Measurements from ENCODE around the gene PSMD3.
"Not testable (repeated sequence)": the region's sequence is repeated elsewhere in the genome, so short reads cannot be mapped to it uniquely, and the experiment has no call there.

PSMD3 gene

DNA sequence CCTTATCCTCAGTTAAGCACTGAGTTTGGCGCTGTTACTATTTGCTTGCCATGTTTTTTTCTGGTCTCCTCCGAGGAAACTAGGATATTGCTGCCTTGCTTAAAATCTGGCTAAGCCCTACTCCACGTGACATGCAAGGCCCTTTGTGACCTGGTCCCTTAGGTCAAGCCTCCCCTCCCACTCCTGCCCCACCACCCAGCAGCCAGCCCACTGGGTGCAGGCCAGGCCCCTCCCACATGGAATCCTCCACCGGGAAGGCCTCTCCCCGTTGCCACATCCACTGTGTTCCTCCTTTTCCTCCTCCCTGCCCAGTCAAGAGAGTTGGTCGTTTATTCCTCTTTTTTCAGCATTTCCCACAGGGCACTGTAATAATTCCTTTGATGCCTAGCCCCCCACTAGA, 16.2 kb downstream of the PSMD3 start:
- DNase-seq (ENCODE audit: low read depth), result no peak

DNA sequence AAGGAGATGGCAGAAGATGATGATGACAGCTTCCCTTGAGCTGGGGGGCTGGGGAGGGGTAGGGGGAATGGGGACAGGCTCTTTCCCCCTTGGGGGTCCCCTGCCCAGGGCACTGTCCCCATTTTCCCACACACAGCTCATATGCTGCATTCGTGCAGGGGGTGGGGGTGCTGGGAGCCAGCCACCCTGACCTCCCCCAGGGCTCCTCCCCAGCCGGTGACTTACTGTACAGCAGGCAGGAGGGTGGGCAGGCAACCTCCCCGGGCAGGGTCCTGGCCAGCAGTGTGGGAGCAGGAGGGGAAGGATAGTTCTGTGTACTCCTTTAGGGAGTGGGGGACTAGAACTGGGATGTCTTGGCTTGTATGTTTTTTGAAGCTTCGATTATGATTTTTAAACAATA, 16.9 kb downstream of the PSMD3 start:
- no peak for DNase-seq (ENCODE audit: low read depth)

DNA sequence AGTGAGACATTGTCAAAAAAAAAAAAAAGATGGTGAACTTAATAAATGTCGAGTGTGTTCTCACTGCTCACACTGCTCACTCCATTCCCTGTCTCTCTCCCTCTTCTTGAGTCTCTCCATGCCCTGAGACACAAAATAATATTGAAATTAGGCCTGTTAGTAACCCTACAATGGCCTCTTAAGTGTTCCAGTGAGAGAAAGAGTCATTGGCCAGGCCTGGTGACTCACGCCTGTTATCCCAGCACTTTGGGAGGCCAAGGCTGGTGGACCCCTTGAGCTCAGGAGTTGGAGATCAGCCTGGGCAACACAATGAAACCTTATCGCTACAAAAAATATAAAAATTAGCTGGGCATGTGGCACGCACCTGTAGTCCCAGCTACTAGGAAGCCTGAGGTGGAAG, 18.5 kb downstream of the PSMD3 start:
- no peak for DNase-seq (ENCODE audit: low read depth)

DNA sequence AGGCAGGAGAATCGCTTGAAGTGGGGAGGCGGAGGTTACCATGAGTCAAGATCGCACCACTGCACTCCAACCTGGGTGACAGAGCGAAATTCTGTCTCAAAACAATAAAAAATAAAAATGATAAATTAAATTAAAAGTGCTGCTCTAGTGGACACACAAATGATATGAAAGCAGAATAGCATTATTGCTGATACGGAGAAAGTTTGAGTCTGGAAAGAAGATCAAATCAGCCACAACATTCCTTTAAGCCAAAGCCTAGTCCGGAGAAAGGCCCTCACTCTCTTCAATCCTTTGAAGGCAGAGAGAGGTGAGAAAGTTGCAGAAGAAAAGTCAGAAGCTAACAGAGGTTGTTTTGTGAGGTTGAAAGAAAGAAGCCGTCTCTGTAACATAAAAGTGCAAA, 19.6 kb downstream of the PSMD3 start:
- no peak for DNase-seq (ENCODE audit: low read depth)

DNA sequence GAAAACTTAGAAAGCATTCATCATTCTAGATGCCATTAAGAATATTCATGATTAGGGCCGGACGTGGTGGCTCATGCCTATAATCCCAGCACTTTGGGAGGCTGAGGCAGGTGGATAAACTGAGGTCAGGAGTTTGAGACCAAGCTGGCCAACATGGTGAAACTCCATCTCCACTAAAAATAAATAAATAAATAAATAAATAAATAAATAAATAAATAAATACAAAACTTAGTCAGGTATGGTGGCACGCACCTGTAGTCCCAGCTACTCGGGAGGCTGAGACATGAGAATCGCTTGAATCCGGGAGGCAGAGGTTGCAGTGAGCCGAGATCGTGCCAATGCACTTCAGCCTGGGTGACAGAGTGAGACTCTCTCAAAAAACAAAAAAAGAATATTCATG, 20.7 kb downstream of the PSMD3 start:
- not testable (repeated sequence) for DNase-seq (ENCODE audit: low read depth)

DNA sequence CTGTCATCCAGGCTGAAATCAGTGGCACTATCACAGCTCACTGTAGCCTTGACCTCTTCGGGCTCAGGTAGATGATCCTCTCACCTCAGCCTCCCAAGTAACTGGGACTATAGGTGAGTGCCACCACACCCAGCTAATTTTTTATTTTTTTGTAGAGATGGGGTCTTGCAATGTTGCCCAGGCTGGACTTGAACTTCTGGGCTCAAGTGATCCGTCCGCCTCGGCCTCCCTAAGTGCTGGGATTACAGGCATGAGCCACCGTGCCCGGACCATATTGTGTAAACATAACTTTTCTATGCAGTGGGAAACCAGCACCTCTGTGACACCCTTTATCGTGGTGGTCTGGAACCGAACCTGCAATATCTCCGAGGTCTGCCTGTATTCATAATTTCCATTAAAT, 23.5 kb downstream of the PSMD3 start:
- DNase-seq (ENCODE audit: low read depth), result no peak

DNA sequence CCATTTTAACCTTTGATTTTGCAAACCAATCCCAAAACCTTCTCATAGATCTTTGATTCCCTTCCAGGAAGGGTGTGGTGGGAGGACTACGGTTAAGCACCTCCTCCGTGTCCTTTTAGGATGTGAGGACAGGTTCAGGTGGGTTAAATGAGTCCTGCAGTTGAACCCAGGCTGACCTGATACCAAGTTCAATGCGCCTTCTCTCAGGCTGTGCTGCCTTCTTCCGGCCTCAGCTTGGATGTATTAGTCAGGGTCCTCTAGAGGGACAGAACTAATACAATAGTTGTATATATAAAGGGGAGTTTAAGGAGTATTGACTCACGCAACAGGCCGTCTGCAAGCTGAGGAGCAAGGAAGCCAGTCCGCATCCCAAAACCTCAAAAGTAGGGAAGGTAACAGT, 24.1 kb downstream of the PSMD3 start:
- DNase-seq (ENCODE audit: low read depth), result no peak

DNA sequence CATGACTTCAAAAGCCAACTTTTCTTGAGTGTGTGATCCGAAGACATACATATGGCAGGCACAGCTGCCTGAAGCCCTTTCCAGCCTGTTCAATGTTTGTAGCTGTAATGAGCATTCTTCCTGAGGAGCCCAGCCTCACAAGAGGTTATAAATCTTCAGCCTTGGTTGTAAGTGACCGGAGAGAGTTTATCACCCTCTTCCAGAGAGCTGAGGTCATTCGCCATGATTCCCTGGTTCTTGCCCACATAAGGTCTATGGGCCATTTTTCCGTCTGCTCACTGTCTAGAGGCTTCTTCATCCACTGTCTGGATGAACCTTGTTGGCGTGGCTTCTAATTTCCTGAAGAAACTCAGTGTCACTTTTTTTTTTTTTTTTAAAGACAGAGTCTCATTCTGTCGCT, 24.9 kb downstream of the PSMD3 start:
- no peak for DNase-seq (ENCODE audit: low read depth)

DNA sequence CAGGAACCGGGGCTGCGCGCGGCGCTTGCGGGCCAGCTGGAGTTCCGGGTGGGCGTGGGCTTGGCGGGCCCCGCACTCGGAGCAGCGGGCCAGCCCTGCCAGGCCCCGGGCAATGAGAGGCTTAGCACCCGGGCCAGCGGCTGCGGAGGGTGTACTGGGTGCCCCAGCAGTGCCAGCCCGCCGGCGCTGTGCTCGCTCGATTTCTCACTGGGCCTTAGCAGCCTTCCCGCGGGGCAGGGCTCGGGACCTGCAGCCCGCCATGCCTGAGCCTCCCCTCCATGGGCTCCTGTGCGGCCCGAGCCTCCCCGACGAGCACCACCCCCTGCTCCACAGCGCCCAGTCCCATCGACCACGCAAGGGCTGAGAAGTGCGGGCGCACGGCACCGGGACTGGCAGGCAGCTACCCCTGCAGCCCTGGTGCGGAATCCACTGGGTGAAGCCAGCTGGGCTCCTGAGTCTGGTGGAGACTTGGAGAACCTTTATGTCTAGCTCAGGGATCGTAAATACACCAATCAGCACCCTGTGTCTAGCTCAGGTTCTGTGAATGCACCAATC, 30.4 kb downstream of the PSMD3 start:
- DNase-seq (ENCODE audit: low read depth), result not testable (repeated sequence)

DNA sequence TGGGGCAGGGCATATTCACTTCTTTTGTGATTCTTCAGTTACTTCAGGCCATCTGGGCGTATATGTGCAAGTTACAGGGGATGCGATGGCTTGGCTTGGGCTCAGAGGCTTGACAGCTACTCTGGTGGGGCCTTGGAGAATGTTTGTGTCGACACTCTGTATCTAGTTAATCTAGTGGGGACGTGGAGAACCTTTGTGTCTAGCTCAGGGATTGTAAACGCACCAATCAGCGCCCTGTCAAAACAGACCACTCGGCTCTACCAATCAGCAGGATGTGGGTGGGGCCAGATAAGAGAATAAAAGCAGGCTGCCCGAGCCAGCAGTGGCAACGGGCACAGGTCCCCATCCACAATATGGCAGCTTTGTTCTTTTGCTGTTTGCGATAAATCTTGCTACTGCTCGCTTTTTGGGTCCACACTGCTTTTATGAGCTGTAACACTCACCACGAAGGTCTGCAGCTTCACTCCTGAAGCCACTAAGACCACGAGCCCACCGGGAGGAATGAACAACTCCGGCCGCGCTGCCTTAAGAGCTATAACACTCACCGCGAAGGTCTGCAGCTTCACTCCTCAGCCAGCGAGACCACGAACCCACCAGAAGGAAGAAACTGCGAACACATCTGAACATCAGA, 31.5 kb downstream of the PSMD3 start:
- DNase-seq (ENCODE audit: low read depth), result not testable (repeated sequence)

DNA sequence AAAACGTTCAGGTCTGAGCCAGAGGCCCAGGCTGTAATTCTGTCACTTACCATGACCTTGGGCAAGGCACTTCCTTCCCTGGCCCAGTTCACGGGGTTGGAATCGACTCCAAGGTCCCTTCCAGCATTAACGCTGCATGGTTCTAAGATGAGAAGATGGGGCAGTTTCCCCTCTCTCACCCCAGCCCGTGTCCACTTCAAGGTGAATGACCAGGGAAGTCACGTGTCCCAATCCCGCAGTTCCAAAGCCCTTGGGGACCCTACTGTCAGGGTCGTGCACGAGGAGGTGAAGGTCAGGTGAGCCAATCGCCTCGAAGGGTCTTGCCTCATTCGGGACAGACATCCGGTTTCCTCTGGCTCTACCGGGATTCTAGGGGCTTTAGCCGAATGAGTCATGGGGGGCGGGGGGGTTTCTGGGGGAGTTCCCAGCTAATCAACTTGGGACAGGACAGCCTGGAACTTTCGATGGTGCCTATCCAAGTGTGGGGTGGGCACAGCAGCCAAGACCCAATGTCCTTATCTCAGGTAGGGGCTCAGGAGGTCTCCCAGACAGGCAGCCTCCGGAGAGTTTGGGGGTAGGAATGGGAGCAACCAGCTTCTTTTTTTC, 33.9 kb downstream of the PSMD3 start:
- DNase-seq (ENCODE audit: low read depth), result no peak

DNA sequence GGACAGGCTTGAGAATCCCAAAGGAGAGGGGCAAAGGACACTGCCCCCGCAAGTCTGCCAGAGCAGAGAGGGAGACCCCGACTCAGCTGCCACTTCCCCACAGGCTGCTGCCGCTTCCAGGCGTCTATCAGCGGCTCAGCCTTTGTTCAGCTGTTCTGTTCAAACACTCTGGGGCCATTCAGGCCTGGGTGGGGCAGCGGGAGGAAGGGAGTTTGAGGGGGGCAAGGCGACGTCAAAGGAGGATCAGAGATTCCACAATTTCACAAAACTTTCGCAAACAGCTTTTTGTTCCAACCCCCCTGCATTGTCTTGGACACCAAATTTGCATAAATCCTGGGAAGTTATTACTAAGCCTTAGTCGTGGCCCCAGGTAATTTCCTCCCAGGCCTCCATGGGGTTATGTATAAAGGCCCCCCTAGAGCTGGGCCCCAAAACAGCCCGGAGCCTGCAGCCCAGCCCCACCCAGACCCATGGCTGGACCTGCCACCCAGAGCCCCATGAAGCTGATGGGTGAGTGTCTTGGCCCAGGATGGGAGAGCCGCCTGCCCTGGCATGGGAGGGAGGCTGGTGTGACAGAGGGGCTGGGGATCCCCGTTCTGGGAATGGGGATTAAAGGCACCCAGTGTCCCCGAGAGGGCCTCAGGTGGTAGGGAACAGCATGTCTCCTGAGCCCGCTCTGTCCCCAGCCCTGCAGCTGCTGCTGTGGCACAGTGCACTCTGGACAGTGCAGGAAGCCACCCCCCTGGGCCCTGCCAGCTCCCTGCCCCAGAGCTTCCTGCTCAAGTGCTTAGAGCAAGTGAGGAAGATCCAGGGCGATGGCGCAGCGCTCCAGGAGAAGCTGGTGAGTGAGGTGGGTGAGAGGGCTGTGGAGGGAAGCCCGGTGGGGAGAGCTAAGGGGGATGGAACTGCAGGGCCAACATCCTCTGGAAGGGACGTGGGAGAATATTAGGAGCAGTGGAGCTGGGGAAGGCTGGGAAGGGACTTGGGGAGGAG, 34.7 kb downstream of the PSMD3 start, which contains the start of gene CSF3:
Gene CSF3, plus strand, starts transcription at position 436 of the 993 bp plus-strand sequence. Its CDS starts 35 bp downstream, at position 471.
- DNase-seq (ENCODE audit: low read depth), result no peak

DNA sequence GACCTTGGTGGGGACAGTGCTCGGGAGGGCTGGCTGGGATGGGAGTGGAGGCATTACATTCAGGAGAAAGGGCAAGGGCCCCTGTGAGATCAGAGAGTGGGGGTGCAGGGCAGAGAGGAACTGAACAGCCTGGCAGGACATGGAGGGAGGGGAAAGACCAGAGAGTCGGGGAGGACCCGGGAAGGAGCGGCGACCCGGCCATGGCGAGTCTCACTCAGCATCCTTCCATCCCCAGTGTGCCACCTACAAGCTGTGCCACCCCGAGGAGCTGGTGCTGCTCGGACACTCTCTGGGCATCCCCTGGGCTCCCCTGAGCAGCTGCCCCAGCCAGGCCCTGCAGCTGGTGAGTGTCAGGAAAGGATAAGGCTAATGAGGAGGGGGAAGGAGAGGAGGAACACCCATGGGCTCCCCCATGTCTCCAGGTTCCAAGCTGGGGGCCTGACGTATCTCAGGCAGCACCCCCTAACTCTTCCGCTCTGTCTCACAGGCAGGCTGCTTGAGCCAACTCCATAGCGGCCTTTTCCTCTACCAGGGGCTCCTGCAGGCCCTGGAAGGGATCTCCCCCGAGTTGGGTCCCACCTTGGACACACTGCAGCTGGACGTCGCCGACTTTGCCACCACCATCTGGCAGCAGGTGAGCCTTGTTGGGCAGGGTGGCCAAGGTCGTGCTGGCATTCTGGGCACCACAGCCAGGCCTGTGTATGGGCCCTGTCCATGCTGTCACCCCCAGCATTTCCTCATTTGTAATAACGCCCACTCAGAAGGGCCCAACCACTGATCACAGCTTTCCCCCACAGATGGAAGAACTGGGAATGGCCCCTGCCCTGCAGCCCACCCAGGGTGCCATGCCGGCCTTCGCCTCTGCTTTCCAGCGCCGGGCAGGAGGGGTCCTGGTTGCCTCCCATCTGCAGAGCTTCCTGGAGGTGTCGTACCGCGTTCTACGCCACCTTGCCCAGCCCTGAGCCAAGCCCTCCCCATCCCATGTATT, 35.7 kb downstream of the PSMD3 start:
- no peak for DNase-seq (ENCODE audit: low read depth)

DNA sequence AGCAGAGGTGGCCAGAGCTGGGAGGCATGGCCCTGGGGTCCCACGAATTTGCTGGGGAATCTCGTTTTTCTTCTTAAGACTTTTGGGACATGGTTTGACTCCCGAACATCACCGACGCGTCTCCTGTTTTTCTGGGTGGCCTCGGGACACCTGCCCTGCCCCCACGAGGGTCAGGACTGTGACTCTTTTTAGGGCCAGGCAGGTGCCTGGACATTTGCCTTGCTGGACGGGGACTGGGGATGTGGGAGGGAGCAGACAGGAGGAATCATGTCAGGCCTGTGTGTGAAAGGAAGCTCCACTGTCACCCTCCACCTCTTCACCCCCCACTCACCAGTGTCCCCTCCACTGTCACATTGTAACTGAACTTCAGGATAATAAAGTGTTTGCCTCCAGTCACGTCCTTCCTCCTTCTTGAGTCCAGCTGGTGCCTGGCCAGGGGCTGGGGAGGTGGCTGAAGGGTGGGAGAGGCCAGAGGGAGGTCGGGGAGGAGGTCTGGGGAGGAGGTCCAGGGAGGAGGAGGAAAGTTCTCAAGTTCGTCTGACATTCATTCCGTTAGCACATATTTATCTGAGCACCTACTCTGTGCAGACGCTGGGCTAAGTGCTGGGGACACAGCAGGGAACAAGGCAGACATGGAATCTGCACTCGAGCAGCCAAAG, 36.9 kb downstream of the PSMD3 start:
- DNase-seq (ENCODE audit: low read depth), result no peak

DNA sequence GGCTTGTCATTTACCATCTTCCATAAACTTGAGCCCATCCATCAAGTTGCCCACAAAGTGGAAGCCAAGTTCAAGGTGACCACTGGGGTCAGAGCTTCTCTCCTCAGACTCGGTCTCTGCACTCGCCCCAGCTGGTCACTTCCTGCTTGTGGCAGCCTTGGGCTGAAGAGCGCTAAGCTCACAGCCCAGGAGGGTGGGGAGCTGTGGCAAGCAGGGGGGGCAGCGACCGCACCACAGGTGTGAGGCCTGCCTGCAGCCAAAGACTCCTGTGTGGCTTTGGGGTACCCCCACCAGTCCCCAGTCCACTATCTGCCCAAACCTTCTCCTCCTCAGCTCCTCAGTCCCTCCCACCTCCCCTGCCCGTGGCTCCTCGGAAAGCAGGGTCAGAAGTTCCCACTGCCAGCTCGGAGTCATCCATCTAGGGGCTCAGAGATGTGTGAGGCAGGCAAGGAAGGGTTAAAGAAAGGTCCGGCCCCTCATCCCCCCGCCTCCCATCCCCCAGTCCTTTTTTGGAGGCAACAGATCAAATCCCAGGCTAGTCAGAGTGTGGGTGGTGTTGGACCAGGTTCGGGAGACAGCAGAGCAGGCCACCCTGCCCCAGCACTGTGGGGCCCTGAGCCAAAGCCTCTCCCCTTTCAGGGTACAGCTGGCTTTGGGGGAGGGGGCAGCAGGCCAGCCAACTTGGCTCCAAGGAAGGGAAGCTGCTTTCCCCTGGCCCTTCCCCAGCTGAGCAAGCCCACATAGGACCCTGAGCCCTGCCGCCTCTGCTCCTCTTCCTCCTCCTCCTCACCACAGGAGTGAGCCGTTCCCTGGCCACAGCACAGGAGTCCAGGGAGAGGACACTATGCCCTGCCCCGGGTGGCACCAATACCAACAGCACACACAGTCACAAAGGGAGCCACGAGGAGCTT, 37.9 kb downstream of the PSMD3 start:
- no peak for DNase-seq (ENCODE audit: low read depth)

DNA sequence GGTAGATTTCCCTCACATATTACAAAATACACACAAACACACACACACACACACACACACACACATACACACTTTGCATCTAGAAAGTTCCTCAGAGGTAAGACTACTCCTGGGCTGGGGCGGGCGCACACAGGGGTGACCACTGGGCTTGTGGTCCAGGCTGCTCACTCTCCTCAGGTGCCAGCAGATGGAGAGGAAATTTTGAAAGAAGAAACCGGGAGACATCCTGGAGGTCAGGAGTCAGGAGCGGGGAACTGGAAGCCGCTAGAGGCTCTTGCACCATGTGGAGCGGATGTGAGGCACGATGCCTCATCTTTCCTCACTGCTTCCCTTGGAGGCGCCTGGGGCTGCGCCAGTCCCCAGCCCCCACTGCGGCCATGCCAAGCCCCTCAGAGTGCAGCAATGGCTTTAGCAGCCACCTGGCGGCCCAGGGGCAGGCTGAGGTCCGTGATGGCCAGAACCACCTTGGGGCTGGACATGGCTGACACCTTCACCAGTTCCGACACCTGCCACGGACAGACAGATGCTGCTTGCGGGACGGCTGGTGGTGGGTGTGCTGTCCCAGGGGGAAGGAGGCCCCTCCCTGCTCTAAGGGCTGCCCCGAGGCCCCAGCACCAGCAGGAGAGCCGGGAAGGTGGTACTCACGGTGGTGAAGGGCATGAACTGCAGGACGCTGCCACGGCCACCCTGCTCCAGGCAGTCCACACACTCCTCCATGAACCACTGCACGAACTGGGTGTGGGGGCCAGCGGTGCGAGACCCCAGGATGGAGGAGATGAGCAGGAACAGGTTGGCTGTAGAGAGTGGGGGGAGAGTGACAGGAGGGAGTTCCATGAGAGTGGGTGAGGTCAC, 38.8 kb downstream of the PSMD3 start:
- peak; percentile 47 for DNase-seq (ENCODE audit: low read depth)

DNA sequence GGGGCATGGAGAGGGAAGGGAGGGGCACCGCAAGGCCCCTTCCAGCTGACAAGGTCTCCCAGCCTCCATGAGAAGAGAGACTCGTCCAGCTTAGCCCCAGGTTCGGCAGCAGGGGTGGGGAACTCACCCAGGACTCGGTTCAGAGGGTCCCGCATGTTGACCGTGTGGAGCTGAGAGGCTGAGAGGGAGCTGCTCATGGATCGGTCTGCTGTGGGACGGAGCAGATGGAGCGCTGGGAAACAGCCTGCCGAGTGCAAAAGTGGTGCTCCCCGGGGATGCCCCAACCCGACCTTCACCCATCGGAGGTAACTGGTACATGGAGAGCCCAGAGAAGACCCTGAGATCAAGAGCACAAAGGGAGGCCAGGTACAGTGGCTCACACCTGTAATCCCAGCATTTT, 39.5 kb downstream of the PSMD3 start:
- no peak for DNase-seq (ENCODE audit: low read depth)

DNA sequence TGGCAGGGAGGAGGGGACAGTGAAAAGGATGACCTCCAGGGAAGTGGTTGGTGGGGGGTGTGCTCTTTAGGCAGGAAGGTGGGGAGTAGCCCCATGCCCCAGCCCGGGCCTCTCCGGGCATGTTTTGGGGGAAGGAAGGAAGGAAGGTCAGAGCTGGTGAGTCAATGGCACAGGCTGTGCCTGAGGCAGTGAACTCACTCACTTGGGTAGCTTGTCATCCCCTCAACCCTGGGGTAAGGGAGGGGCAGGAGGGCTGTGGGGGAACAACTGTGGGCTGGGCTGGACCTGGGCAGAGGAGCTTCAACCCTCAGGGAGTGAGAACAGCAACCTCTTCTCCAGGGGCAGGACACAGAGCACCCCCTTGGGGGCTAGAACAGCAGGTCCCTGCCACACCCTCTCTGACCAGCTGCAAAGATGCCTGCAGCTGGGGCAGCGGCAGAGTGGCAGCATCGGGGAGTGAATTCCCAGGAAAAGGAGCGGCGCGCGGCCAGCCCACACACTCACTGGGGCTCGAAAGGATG, 40.9 kb downstream of the PSMD3 start:
- DNase-seq (ENCODE audit: low read depth), result peak; percentile 47

Data from stromal cell of bone marrow (primary cell).